HG03280 (cell line): ENCODE results near the gene RSKR.
A peak's percentile ranks its signal among the peaks of the same experiment; 100 is the strongest.
"Not testable (repeated sequence)": the region's sequence is repeated elsewhere in the genome, so short reads cannot be mapped to it uniquely, and the experiment has no call there.

Experiments used
- ATAC-seq: cut with Tn5 transposase; IDR thresholded peaks from one replicate; pipeline ENCODE4 v1.9.1; 2021; ENCODE audit warnings: mild to moderate bottlenecking, moderate library complexity; ENCODE audit not compliant: unreplicated experiment

RSKR gene

DNA sequence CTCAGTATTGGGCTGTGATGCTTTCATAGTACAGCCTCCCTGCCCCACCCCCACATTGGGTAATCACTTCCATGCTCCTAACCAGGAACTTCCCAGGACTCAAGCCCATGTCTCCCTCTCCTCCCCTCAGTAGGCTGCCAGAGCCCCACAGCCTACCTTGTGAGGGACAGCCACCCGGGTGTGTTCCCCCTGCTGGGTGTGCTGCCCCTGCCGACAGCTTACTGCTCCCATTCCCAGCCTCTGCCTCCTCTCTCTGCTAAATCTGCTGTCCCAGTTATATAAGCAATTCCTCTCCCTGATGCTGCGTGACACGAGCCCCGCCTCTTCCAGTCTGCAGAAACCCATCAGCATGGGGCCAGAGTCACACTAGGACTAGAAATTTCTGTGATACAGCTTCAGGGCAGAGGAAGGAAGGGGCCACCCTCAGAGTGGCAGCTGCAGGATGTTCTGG lies at the start of gene RSKR:
Gene RSKR (minus strand): TSS at position 255 of the 451 bp plus-strand sequence. CDS start 24 bp downstream, at position 231.
- ATAC-seq, result no peak

DNA sequence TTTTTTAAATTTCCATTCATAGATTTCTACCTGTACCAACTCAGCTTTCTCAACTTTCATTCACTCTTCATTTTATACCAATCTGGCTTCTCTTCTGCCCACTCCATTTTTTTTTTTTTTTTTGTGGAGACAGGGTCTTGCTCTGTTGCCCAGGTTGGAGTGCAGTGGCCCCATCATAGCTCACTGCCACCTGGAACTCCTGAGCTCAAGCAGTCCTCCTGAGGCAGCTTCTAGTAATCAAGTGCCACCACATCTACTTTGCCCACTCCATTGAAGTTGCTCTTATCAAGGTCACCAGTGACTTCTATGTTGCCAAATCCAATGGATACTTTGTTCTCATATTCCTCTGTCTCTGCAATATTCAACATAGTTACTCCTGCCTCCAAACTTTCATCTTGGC lies 49.7 kb upstream of the RSKR start:
- no peak for ATAC-seq

DNA sequence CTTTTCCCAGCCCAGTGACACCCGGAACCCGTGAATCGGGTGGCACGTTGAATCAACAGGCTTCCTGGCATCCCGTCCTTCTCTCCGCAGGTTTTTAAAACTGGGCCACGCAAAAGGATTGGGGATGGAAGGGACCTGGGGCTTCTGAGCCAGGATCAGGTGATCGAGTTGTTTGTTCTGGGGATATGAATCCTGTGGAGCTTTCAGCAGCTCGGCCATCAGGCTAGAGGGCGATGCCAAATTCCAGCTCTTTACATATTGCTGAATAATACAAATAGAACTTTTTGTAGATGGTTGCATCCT lies 48.5 kb upstream of the RSKR start:
- ATAC-seq, result no peak

GRCh38 chr17:28661635-28662526 lies 47.9 kb upstream of the RSKR start, which contains the start of the genes SDF2 and SUPT6H:
Gene SDF2 (minus strand): TSS chr17:28661906. CDS start chr17:28661876, 30 bp downstream.
Gene SUPT6H (plus strand): TSS chr17:28662205. CDS start chr17:28673402, 11,197 bp downstream.
- peak; percentile 85 for ATAC-seq

- ATAC-seq, result not testable (repeated sequence)
These were observed 45.5 kb upstream of the RSKR start for GRCh38 chr17:28659497-28659881.

DNA sequence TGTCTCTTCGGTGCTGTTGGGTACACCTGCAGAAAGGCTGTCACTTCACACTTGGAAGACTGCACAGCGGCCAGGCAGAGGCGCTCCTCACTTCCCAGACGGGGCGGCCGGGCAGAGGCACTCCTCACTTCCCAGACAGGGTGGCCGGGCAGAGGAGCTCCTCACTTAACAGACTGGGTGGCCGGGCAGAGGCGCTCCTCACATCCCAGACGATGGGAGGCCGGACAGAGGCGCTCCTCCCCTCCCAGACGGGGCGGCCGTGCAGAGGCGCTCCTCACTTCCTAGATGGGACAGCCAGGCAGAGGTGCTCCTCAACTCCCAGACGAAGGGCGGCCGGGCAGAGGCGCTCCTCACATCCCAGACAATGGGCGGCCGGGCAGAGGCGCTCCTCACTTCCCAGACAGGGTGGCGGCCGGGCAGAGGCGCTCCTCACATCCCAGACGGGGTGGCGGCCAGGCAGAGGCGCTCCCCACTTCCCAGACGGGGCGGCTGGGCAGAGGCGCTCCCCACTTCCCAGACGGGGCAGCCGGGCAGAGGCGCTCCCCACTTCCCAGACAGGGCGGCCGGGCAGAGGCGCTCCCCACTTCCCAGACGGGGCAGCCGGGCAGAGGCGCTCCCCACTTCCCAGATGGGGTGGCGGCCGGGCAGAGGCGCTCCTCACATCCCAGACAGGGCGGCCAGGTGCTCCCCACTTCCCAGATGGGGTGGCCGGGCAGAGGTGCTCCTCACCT lies 44.9 kb upstream of the RSKR start:
- not testable (repeated sequence) for ATAC-seq

- ATAC-seq, result not testable (repeated sequence)
These were observed 44.4 kb upstream of the RSKR start for GRCh38 chr17:28658342-28658741.

DNA sequence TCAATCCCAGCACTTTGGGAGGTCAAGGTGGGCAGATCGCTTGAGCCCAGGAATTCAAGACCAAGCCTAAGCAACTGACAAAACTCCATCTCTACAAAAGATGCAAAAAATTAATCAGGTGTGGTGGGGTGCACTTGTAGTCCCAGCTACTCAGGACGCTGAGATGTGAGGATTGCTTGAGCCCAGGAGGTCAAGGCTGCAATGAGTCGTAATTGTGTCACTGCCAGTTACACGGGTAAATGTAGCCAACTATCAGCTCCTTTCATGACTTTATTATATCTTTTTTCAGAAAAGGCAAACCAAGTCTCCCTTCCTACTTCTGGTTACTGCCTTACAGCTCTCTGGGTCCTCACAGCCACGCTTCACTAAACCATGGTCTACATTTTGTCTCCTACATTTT lies 43.8 kb upstream of the RSKR start:
- no peak for ATAC-seq

DNA sequence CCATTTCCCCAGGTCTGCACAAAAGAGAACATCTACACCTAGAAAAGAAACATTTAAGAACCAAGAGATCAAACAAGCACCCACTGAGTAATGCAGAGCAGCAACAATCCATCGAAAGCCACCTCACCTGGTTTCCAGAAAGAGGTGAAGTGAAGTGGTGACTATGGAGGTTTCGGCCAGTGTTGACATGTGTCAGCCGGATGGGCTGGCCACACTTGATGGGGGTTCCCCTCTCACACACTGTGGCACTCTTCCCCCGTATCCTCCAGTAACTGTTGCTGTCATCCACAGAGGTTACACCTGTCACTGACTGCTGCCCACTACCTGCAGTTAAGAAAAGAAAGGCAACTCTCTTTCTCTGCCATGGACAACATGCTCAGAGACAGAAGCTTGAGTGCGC lies 41.2 kb upstream of the RSKR start:
- ATAC-seq, result no peak

- ATAC-seq, result no peak
These were observed 34.7 kb upstream of the RSKR start for GRCh38 chr17:28648698-28649097.

DNA sequence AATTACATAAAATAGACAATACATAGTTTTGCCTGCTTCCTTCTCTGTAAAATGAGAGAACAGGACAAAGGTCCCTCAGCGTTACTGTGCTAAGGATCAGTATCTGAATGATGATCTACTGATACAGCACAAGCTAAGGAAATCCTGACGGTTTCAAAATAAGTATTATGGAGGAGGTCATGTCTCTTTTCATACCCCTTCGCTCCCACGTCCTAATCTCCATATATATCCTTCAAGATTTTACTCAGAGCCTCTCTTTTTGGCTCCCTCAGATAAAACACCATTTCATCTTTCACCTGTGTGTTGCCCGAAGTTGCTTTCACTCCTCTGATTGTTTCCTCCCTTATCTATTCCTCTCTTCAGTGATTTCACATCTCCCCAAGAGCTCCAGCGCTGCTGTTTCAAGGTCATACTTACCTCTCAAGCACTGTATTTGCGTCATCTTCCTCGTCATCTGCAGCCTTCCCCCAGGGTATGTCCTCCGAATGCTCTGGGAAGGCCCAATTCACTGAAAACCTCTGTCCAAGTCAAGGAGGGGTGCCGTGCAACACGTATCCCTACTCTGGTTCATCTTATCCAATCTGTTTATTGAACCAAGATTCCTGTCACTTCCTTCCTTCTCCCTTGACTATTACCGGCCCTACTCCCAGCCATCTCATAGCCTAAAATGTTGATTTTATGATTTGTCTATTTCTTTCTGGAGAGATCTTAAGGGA lies 32.2 kb upstream of the RSKR start:
- no peak for ATAC-seq

DNA sequence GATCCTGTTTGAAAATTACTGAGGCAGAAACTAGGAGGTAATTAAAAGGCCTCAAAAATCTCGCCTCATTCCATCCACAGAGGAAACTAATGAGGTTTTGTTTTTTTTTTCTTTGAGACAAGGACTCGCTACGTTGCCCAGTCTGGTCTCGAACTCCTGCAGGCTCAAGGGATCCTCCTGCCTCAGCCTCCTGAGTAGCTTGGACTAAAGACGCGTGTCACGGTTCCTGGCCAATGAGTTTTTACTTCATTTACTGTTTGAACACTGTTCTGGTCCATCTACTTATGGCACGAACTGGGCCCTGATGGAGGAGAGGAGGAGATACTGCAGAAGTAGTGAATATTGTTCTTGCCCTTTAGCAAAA lies 31.6 kb upstream of the RSKR start:
- ATAC-seq, result no peak

DNA sequence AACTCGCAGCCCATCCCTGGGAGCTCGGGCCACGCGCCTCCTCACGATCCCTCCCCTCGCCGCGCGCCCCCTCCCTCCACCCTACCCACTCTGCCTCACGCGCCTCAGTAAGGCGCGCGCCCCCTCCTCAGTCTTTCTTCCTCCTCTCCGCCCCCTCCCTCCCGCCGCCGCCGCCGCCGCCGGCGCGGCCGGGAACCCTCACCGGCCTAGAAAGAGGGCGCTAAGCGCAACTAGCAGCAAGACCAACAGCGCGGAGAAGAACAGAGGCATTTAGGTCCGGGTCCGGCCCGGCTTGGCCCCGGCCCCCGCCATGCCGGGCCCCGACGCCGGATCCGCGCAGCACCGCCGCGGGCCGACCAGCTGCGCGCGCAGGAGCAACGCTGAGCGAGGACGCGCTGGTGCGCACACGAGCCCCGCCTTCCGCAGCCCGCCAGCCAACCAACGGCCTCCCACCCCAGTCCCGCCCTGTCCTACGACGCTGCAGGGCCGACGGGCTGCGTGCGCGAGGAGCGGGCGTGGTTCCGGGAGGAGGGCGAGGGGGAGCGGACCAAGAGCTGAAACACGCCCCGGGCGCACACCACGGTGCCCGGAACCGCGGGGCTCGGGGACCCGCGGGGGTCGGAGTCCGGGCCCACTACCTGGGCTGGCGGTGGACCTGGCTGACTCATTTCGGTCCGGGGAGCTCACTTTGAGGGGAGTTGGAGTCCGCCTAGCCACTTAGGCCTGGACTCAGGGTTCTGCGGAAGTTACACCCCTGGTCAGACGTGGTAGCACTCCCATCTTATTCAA lies 31.0 kb upstream of the RSKR start, which contains the start of gene BLTP2:
Gene BLTP2 (minus strand): TSS at position 372 of the 789 bp plus-strand sequence. CDS start 102 bp downstream, at position 270.
- peak; percentile 95 for ATAC-seq

- ATAC-seq, result no peak
These were observed 30.2 kb upstream of the RSKR start for GRCh38 chr17:28643983-28644786.

DNA sequence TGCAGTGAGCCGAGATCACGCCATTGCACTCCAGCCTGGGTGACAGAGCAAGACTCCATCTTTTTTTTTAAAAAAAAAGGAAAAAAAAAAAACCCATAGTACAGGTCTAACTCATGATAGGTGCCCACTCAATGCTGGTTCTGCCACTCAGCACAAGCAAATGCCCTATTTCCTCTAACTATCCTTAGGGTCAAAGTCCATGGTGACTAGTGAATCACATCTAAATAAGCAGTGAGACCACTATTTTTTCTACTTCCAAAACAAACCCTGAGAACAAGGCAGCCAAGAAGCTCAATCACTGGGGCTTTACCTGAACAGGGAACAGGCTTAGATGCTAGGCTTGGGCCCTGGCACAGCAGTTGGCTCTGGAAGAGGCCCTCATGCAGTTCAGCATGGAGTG lies 27.6 kb upstream of the RSKR start:
- no peak for ATAC-seq

DNA sequence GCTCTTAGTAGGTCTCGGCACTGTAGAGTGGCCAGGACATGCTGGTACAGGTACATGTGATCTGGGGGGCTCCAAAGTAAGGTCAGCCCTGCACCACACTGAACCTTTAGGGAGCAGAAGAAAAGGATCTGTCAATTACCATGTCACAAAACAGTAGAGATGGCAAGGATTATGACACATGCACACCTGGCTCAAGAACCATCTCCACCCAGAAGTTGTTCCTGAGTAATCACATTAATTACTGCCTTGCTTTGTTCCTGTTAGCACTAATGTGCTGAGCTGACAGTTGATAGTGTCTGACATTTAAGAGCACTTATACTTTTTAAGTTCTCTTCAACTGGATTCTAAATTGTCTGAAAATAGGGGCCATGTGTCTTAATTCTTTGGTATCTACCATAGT lies 21.5 kb upstream of the RSKR start:
- no peak for ATAC-seq

DNA sequence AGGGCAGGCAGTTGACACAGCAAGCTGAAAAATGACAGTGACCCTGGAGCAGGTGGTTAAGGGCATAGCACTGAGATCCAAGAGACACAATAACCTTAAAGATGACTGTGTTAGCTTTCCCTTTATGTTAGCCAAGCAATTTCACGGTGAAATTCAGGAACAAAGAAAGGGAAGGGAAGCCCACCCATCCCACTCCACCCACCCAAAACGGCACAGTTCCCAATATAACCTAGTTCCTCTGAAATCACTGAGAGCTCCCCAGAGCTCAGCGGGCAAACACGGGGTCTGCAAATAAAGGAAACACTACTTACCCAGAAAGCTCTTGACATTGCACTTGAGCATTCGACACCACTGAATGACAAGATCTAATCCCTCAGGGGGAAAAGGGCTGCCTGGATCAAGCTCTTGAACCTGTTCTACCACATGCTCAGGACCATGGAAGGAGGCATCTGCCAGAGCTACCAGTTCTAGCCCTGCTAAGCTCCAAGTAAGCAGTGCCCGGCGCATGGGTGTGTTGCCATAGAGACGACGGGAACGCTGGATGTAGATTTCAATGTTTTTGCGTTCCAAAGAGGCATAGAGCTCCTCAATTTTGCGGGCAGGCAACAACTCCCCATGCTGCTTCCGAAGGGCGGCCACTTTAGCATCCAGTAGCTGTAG lies 20.4 kb upstream of the RSKR start:
- no peak for ATAC-seq

- no peak for ATAC-seq
These were observed 12.8 kb upstream of the RSKR start for GRCh38 chr17:28626818-28627217.

DNA sequence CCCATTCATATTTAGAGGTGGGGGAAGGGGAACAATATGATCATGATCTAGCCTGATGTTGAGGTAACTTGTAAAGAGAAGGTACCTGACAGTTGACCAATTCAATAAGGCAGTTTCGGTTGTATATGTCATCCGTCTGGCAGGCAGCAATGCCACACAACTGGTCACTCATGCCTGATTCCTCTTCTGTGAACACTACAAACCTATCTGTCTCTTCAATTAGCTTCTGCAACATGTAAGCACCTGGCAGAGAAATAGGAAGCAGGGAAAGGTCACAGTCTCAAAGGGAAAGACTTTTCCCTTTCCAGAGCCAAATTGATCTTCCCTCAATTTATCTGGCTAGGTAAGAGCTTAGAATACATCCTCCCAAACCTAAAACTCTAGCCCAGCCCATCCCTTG lies 10.2 kb upstream of the RSKR start:
- no peak for ATAC-seq
